Measurements from ENCODE around the gene QARS1.

- no peak for TF ChIP-seq EZH2phosphoT487 (IDR thresholded peaks at IDR 0.05; ENCODE audit: borderline replicate concordance, low read depth, low read length)
- TF ChIP-seq, protein P1, sequence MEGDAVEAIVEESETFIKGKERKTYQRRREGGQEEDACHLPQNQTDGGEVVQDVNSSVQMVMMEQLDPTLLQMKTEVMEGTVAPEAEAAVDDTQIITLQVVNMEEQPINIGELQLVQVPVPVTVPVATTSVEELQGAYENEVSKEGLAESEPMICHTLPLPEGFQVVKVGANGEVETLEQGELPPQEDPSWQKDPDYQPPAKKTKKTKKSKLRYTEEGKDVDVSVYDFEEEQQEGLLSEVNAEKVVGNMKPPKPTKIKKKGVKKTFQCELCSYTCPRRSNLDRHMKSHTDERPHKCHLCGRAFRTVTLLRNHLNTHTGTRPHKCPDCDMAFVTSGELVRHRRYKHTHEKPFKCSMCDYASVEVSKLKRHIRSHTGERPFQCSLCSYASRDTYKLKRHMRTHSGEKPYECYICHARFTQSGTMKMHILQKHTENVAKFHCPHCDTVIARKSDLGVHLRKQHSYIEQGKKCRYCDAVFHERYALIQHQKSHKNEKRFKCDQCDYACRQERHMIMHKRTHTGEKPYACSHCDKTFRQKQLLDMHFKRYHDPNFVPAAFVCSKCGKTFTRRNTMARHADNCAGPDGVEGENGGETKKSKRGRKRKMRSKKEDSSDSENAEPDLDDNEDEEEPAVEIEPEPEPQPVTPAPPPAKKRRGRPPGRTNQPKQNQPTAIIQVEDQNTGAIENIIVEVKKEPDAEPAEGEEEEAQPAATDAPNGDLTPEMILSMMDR (conservative IDR thresholded peaks at IDR 0.05; ENCODE audit: low read length): no peak
Observed at GRCh38 chr3:49133226-49133951, 28.8 kb upstream of the QARS1 start.

Measured in OCI-LY7 (cell line).